AG04449 (cell line): Measurements from ENCODE around the gene SP5.

Experiments used
- CTCF ChIA-PET: fragments of 350-600 bp; formaldehyde crosslinking; extraction: SDS; loops from one replicate; lab custom pipeline; 2021; ENCODE audit warnings: antibody characterized with exemption; lab: Yijun Ruan, JAX
- POLR2A ChIA-PET: fragments of 400-600, 350-600 bp; formaldehyde crosslinking; extraction: SDS; loops from one replicate; lab custom pipeline; 2020; ENCODE audit warnings: antibody characterized with exemption, inconsistent platforms; lab: Yijun Ruan, JAX
- DNase-seq: peaks from one replicate; pipeline ENCODE4 v3.0.0-alpha.2; 2010; ENCODE audit warnings: low read depth, low spot score
- H3K4me3 ChIP-seq: 2 replicates; pipeline ENCODE4 v1.5.1; 2011; ENCODE audit warnings: low read depth, mild to moderate bottlenecking, control low read depth, low read length
- TF ChIP-seq, protein P1 (sequence below): IDR thresholded peaks from one replicate; pipeline ENCODE4 v1.5.1; 2011; ENCODE audit warnings: mild to moderate bottlenecking, moderate library complexity, low read length, control low read depth, inconsistent platforms; ENCODE audit not compliant: insufficient read depth; ENCODE audit errors: missing control alignments

The SP5 gene

DNA sequence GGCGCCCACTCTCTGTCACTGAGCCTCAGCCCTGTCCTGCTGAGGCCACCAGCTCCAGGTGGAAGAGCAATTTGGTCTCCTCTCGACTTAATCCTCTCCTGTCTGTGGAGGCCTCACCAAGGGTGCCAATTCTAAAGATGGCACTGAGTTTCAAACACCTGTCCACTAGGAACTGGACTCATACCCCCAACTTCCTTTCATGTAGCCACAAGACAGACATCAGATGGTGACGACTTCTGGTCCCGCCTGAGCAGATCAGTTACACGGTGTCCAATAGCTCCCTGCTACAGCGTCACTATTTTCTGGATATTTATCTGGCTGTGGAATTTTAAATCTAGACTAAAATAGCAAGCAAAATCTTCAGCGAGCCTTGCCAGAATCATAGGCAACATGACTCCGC is 24.5 kb upstream of the SP5 start:
- POLR2A ChIA-PET, result no interaction called here
- H3K4me3 ChIP-seq, result no peak overlapping the region
- CTCF ChIA-PET, result no interaction called here
- TF ChIP-seq, protein P1, sequence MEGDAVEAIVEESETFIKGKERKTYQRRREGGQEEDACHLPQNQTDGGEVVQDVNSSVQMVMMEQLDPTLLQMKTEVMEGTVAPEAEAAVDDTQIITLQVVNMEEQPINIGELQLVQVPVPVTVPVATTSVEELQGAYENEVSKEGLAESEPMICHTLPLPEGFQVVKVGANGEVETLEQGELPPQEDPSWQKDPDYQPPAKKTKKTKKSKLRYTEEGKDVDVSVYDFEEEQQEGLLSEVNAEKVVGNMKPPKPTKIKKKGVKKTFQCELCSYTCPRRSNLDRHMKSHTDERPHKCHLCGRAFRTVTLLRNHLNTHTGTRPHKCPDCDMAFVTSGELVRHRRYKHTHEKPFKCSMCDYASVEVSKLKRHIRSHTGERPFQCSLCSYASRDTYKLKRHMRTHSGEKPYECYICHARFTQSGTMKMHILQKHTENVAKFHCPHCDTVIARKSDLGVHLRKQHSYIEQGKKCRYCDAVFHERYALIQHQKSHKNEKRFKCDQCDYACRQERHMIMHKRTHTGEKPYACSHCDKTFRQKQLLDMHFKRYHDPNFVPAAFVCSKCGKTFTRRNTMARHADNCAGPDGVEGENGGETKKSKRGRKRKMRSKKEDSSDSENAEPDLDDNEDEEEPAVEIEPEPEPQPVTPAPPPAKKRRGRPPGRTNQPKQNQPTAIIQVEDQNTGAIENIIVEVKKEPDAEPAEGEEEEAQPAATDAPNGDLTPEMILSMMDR, result no peak
- DNase-seq, result no peak

DNA sequence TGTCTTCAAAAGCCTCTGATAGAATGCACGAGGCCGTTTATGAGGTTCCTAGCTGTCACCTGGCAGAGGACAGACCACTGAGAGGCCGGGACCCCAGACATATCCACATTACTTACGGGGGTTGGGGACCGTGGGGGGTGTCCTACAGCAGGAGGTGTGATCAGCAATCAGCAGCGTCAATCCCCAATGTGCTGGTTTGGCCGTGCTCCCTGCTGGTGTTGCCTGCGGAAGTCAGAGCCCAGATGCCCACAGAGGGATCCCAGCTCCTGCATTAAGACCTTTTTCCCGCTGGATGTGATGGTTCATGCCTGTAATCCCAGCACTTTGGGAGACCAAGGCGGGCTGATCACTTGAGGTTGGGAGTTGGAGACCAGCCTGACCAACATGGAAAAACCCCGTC is 20.8 kb upstream of the SP5 start:
- no peak overlapping the region for H3K4me3 ChIP-seq
- POLR2A ChIA-PET, result no interaction called here
- TF ChIP-seq, protein P1, result no peak
- CTCF ChIA-PET, result no interaction called here
- no peak for DNase-seq

DNA sequence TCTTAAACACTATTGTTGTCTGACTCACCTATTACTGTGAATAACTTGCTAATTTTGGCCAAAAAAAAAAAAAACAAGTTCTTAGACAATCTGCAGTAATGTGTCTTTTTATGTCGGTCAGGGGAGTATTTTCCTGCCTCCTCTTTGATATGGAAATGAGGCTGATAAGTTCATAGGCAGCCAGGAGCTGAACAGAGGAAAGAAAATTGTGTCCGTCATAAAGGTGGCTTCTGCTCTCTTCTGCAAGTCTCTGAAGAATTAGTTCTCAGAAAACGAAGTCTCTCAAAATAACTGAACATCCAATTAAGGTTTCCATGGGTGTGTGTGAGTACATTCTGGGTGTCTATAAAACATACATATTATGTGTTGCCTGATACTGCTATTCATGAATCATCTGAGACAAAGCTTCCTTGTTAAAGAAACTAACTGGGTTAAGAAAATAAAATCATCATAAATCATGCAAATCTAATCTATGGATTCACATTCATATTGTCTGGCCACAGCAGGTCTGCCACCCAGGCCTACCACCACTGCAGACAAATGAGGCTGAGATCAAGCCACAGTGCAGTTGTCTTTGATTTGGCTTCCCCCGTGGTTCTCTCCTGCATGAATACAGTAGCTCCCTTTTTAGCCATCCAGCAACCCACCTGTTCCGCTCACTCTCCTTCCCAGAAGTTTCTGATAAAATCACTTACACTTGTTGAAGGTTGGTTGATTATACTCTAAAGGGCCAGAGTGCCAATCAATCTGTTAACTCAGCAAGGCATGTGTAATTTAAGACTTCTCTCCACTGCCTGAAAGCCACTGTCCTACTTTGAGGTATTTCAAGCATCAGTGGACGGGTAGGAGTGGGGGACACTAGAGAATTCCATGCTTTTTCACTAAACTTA is 19.4 kb upstream of the SP5 start:
- CTCF ChIA-PET, result no interaction called here

DNA sequence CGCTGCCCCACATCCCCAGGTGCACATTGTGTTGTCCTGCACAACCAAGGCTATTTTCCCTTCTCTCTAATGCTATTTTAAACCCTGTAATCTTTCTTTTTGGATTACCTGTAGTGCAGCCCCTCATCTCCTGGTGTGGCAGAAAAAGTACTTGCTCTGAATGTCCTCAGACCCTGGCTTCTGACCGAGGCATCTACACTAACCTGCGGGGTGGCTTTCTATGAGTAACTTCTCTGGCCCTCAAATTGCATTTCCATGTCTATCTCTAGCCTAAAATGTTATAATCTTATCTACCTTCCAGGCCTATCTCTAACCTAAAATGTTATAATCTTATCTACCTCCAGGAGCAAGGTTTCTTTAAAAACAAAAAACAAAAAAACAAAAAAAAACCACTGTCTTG is 18.2 kb upstream of the SP5 start:
- ChIA-PET POLR2A (no interaction called here), CTCF (no interaction called here)
- DNase-seq, result no peak
- TF ChIP-seq, protein P1, result no peak
- H3K4me3 ChIP-seq, result no peak overlapping the region

More for the DNA sequence above, 19.4 kb upstream of the SP5 start:
- DNase-seq, result no peak
- H3K4me3 ChIP-seq, result no peak overlapping the region
- POLR2A ChIA-PET, result no interaction called here
- TF ChIP-seq, protein P1, result no peak

DNA sequence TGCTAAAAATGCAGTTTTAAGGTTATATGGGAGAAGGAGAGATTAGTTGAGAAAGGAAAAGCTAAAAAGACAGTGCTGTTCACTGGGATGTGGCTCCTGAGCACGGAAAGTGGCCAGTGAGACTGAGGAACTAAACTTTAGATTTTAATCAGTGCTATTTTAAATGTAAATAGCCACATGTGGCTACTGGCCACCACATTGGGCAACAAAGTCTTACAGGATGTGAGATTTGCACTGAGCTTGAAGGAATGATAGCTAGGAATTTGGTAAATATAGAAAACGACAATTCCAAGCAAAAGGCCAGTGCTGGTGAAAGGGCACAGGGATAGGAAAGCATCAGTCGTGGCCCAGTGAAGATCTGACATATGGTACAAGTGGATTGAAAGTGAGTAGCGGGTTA is 14.1 kb upstream of the SP5 start:
- TF ChIP-seq, protein P1, result no peak
- CTCF ChIA-PET, result no interaction called here
- DNase-seq, result no peak
- no peak overlapping the region for H3K4me3 ChIP-seq
- POLR2A ChIA-PET, result no interaction called here

DNA sequence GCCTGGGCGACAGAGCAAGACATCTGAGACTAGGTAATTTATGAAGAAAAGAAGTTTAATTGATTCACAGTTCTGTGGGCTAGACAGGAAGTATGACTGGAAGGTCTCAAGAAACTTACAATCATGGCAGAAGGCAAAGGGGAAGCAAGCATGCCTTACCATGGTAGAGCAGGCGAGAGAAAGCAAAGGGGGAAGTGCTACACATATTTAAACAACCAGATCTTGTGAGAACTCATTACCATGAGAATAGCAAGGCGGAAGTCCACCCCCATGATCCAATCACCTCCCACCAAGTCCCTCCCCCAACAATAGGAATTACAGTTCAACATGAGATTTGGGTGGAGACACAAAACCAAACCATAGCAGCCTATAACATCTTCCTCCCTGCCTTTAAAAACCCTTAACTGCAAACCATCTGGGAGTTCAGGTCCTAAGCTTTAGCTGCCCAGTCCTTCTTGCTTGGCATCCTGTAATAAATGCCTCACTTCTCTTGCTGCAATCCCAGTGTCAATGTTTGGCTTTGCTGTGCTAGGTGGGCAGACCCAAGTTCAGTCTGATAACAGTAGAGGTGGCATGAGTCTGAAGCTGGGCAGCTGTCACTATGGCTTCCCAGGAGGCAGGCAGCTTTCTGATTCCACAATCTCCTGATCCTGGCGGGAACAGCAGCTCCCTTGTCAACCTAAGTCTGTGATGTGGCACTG is 11.2 kb upstream of the SP5 start:
- POLR2A ChIA-PET, result no interaction called here

More for the DNA sequence above, 11.2 kb upstream of the SP5 start:
- CTCF ChIA-PET, result no interaction called here
- no peak for DNase-seq
- no peak overlapping the region for H3K4me3 ChIP-seq
- TF ChIP-seq, protein P1, result no peak
